ENCODE measurements around the gene EXOC4.

The EXOC4 gene

GRCh38 chr7:133775201-133775600 lies 522.3 kb downstream of the EXOC4 start:
- ChIA-PET CTCF (interaction anchor here (0.7 kb wide), 1 partner anchor 1916 kb away, joined by 3 read pairs; no protein-coding TSS in a partner anchor), POLR2A (no interaction called here)
- Histone ChIP-seq H3K9me3 (ENCODE audit: control insufficient read depth, insufficient read depth, low read depth, low read length) (no peaks in the 10 kb centered on the region), H3K27ac (ENCODE audit: extremely low read depth, low read depth, low read length) (no peak overlapping the region), H3K36me3 (ENCODE audit: control insufficient read depth in 2 of 2, insufficient read depth in 1 of 2, low read length in 2 of 2) (no peaks in the 10 kb centered on the region), H3K4me3 (ENCODE audit: low read depth, low read length) (no peak overlapping the region), H3K4me1 (ENCODE audit: control insufficient read depth, insufficient read depth, low read length) (no peaks in the 10 kb centered on the region)
- TF ChIP-seq SCRT1 (tag by site-specific recombination; IDR thresholded peaks at IDR 0.05; ENCODE audit: borderline replicate concordance): peak; percentile 31; the same call in 1 of the 2 replicates
- no peak for TF ChIP-seq AEBP2 (tag by site-specific recombination; IDR thresholded peaks at IDR 0.05; ENCODE audit: borderline replicate concordance)
- no peak for TF ChIP-seq ZNF707 (tag by site-specific recombination; IDR thresholded peaks at IDR 0.05)
- TF ChIP-seq ZNF214 (tag by site-specific recombination; IDR thresholded peaks at IDR 0.05; ENCODE audit: borderline replicate concordance): no peak
- TF ChIP-seq FEZF1 (tag by site-specific recombination; IDR thresholded peaks at IDR 0.05): no peak
- TF ChIP-seq PRDM1 (tag by site-specific recombination; IDR thresholded peaks at IDR 0.05): no peak
- TF ChIP-seq ZNF660 (tag by site-specific recombination; IDR thresholded peaks at IDR 0.05): no peak
- TF ChIP-seq BCL11B (tag by site-specific recombination; IDR thresholded peaks at IDR 0.05; ENCODE audit: low read depth): no peak
- TF ChIP-seq SCRT2 (tag by site-specific recombination; IDR thresholded peaks at IDR 0.05): peak; percentile 58

- Histone ChIP-seq H3K4me1 (ENCODE audit: control insufficient read depth, insufficient read depth, low read length) (no peaks in the 10 kb centered on the region), H3K27ac (ENCODE audit: extremely low read depth, low read depth, low read length) (no peak overlapping the region), H3K36me3 (ENCODE audit: control insufficient read depth in 2 of 2, insufficient read depth in 1 of 2, low read length in 2 of 2) (no peaks in the 10 kb centered on the region), H3K9me3 (ENCODE audit: control insufficient read depth, insufficient read depth, low read depth, low read length) (no peaks in the 10 kb centered on the region), H3K4me3 (ENCODE audit: low read depth, low read length) (no peak overlapping the region)
- no peak for TF ChIP-seq ZNF518A (tag by site-specific recombination; conservative IDR thresholded peaks at IDR 0.05; ENCODE audit: low read depth)
- no peak for TF ChIP-seq ZNF335 (tag by site-specific recombination; conservative IDR thresholded peaks at IDR 0.05)
- TF ChIP-seq KLF7 (tag by site-specific recombination; IDR thresholded peaks at IDR 0.05; ENCODE audit: borderline replicate concordance): no peak
- TF ChIP-seq ZNF280D (tag by site-specific recombination; IDR thresholded peaks at IDR 0.05): no peak
- TF ChIP-seq ZNF302 (tag by site-specific recombination; IDR thresholded peaks at IDR 0.05; ENCODE audit: low read depth): no peak
- no peak for TF ChIP-seq ZNF768 (tag by site-specific recombination; IDR thresholded peaks at IDR 0.05)
- TF ChIP-seq IKZF3 (tag by site-specific recombination; IDR thresholded peaks at IDR 0.05): no peak
- TF ChIP-seq ZNF292 (tag by site-specific recombination; IDR thresholded peaks at IDR 0.05; ENCODE audit: borderline replicate concordance, low read depth): no peak
- no peak for TF ChIP-seq ZNF211 (tag by site-specific recombination; IDR thresholded peaks at IDR 0.05; ENCODE audit: low read depth)
- POLR2A ChIA-PET: no interaction called here
- CTCF ChIA-PET: no interaction called here
These were observed 523.4 kb downstream of the EXOC4 start for GRCh38 chr7:133776266-133776665.
